Osteocyte (in vitro differentiated cells): Measurements from ENCODE around the gene SLC6A7. TPM values are rescaled to one million over a fixed set of nuclear protein-coding genes. Genes with fewer than 3 reads are reported as not detected.

Experiments used
- DNase-seq: peaks from one replicate; pipeline ENCODE4 v3.0.0; 2021; ENCODE audit warnings: mixed read lengths; ENCODE audit not compliant: unreplicated experiment; ENCODE audit errors: extremely low spot score
- H3K27ac Mint-ChIP-seq: one replicate; pipeline ENCODE4 v1.8.0; 2021; ENCODE audit warnings: mild to moderate bottlenecking, mixed read lengths; ENCODE audit not compliant: unreplicated experiment
- H3K27me3 Mint-ChIP-seq: one replicate; pipeline ENCODE4 v1.8.0; 2021; ENCODE audit warnings: mixed read lengths; ENCODE audit not compliant: unreplicated experiment
- H3K36me3 Mint-ChIP-seq: one replicate; pipeline ENCODE4 v1.8.0; 2021; ENCODE audit warnings: mixed read lengths; ENCODE audit not compliant: unreplicated experiment
- H3K4me1 Mint-ChIP-seq: one replicate; pipeline ENCODE4 v1.8.0; 2021; ENCODE audit warnings: mixed read lengths; ENCODE audit not compliant: unreplicated experiment
- H3K4me3 Mint-ChIP-seq: one replicate; pipeline ENCODE4 v1.8.0; 2021; ENCODE audit warnings: mild to moderate bottlenecking, moderate library complexity, mixed read lengths; ENCODE audit not compliant: unreplicated experiment
- H3K9me3 Mint-ChIP-seq: one replicate; pipeline ENCODE4 v1.8.0; 2021; ENCODE audit warnings: mixed read lengths; ENCODE audit not compliant: unreplicated experiment
- total RNA-seq: library from RNA; stranded (reverse); gene quantifications from 2 replicates; pipeline ENCODE4 v1.2.1, GENCODE V29; 2021
- TF ChIP-seq, protein P1 (sequence below): fragments of 200-600 bp; sonication (generic); IDR thresholded peaks from 2 replicates; pipeline ENCODE4 v1.5.0; 2021; ENCODE audit warnings: antibody characterized with exemption, mild to moderate bottlenecking, moderate library complexity

SLC6A7 gene
- total RNA-seq, 1 donor from 2014 or later, result not detected

DNA sequence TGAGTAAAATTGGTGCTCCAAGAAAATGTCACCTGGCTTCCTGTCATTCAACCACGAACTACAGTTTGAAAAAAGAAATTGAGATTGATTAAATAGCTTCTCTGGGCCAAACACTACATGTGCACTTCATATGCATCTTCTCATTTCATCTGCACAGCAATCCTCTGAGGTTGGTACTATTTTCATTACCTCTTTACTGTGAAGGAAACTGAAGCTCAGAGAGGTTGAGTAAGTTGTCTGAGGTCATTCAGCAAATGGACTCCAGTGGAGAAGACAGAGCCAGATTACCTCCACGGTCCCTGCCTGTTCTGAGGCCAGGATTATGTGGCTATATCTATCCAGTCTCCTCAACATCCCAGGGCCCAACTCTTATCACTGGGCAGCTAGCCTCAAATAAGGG is 46.5 kb downstream of the SLC6A7 start:
- no peak overlapping the region for H3K27ac Mint-ChIP-seq
- H3K27me3 Mint-ChIP-seq, result no peaks in the 10 kb centered on the region
- DNase-seq, result no peak
- no peaks in the 10 kb centered on the region for H3K36me3 Mint-ChIP-seq
- peaks cover 4% of the 10 kb centered on the region for H3K4me1 Mint-ChIP-seq
- TF ChIP-seq, protein P1, sequence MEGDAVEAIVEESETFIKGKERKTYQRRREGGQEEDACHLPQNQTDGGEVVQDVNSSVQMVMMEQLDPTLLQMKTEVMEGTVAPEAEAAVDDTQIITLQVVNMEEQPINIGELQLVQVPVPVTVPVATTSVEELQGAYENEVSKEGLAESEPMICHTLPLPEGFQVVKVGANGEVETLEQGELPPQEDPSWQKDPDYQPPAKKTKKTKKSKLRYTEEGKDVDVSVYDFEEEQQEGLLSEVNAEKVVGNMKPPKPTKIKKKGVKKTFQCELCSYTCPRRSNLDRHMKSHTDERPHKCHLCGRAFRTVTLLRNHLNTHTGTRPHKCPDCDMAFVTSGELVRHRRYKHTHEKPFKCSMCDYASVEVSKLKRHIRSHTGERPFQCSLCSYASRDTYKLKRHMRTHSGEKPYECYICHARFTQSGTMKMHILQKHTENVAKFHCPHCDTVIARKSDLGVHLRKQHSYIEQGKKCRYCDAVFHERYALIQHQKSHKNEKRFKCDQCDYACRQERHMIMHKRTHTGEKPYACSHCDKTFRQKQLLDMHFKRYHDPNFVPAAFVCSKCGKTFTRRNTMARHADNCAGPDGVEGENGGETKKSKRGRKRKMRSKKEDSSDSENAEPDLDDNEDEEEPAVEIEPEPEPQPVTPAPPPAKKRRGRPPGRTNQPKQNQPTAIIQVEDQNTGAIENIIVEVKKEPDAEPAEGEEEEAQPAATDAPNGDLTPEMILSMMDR, result no peak
- no peaks in the 10 kb centered on the region for H3K9me3 Mint-ChIP-seq
- no peak overlapping the region for H3K4me3 Mint-ChIP-seq

DNA sequence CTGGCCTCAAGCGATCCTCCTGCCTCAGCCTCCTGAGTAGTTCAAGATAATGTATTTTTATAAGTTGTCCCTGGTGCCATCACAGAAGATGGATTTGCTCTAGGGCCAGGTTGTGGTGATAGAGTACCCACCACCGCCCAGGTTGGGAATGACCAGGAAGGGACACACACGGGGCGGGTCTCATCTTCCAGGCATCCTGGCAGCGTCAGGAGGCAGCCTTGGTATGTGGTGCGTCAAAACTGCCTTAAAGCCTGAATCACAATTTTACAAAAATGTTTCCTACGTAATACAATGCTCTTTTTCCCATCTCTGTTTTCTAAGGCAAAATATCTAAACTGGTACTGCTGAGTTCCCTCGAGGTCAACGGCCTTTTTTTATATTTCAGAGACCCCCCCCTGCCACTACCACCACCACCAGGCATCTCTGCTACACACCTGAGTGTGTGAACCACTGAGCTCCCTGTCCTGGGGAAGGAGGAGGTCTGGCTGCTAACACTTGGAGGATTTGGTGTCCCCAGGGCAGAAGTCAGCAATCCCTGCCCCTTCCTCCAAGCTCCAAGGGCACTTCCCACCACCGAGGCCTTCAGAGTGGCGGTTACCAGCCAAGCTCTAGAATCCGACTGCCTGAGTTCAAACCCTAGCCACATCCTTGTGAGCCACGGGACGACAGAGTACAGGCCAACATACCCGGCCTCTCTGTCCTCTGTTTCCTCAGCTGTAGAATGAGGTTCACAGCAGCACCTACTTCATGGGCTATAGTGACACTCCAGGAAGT is 47.3 kb downstream of the SLC6A7 start:
- no peaks in the 10 kb centered on the region for H3K36me3 Mint-ChIP-seq
- no peaks in the 10 kb centered on the region for H3K9me3 Mint-ChIP-seq
- peaks cover 3% of the 10 kb centered on the region for H3K27me3 Mint-ChIP-seq
- H3K4me1 Mint-ChIP-seq, result peaks cover 4% of the 10 kb centered on the region
- DNase-seq, result no peak
- H3K27ac Mint-ChIP-seq, result no peak overlapping the region
- TF ChIP-seq, protein P1, result no peak
- no peak overlapping the region for H3K4me3 Mint-ChIP-seq

DNA sequence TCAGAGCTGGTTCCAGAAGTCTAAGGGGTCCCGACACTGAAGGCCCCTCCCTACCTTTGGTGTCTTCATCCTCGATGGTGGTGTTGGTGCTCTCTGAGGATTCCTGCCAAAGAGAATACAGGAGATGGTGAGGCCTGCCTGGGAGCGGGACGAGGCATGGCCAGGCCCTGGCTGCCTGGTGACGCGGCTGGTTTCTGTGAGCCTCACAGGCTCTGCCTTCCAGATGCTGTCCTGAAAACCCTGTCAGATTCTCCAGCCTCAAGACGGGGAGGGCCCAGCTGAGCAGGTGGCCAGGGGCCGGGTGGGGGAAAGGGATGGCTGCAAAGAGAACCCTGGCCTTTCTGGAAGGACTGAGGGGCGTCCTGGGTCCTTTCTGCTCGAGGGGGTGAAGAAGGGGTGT is 48.8 kb downstream of the SLC6A7 start:
- Mint-ChIP-seq H3K36me3 (no peaks in the 10 kb centered on the region), H3K4me3 (no peak overlapping the region), H3K27me3 (peaks cover 8% of the 10 kb centered on the region), H3K4me1 (peaks cover 4% of the 10 kb centered on the region), H3K27ac (no peak overlapping the region), H3K9me3 (no peaks in the 10 kb centered on the region)
- TF ChIP-seq, protein P1, result no peak
- DNase-seq, result no peak

DNA sequence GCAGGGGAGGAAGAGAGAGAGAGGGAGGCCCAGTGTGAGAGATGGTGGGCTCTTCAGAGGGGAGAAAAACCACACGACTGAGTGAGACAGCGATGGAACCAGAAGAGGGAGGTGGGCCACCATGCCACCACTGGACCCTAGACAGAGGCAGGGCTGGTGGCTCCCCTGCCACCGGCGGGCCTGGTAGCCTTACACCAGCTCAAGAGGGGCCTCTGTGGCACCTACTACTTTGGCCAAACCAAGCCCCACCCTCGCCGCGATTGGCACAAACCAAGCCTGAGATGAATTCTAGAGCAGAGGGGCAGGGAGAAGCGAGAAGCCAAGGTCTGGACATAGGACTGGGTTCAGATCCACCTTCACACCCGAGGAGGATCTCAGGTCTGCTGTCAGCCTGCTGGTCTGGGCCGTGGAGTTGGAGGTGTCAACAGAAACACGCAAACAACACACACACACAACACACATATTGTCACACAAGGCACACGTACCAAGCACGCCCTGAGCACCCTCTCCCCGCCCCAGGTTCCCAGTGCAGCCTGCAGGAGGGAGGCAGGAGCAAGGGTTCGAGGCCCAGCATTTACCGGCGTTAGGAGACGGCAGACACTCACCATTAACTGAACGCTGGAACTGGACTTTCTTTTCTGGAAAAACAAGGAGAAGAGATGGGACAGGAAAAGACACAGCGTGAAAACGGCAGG is 49.4 kb downstream of the SLC6A7 start:
- no peaks in the 10 kb centered on the region for H3K9me3 Mint-ChIP-seq
- peaks cover 8% of the 10 kb centered on the region for H3K27me3 Mint-ChIP-seq
- peaks cover 4% of the 10 kb centered on the region for H3K4me1 Mint-ChIP-seq
- no peak for DNase-seq
- no peak overlapping the region for H3K4me3 Mint-ChIP-seq
- TF ChIP-seq, protein P1, result no peak
- no peak overlapping the region for H3K27ac Mint-ChIP-seq
- no peaks in the 10 kb centered on the region for H3K36me3 Mint-ChIP-seq

DNA sequence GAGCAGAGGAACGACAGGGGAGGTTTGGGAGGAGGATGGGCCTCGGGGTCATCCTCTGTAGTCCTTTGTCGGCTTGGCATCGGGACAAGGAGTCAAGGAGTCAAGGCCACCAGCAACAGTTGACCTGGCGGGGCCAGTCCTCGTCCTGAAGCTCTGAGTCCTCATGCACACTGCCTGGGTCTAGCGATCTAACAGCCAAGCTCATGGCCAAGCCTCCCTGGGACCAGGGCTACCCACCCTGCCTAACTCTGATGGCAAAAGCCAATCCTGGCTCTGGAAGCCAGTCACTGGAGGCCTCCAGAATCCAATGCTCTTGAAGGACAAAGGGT is 49.9 kb downstream of the SLC6A7 start:
- Mint-ChIP-seq H3K4me1 (peaks cover 4% of the 10 kb centered on the region), H3K9me3 (no peaks in the 10 kb centered on the region), H3K27ac (no peak overlapping the region), H3K4me3 (no peak overlapping the region), H3K27me3 (peaks cover 8% of the 10 kb centered on the region), H3K36me3 (no peaks in the 10 kb centered on the region)
- TF ChIP-seq, protein P1, result no peak
- DNase-seq, result no peak
